ENCODE data around the gene SDK1. TPM values are rescaled to one million over a fixed set of nuclear protein-coding genes. Genes with fewer than 3 reads are reported as not detected.

SDK1 gene
- total and polyA plus RNA-seq, 2 donors (not counting 3 experiments of a cell fraction or from before 2014, with no cell fraction given), result 1.6 to 3.9 TPM

DNA sequence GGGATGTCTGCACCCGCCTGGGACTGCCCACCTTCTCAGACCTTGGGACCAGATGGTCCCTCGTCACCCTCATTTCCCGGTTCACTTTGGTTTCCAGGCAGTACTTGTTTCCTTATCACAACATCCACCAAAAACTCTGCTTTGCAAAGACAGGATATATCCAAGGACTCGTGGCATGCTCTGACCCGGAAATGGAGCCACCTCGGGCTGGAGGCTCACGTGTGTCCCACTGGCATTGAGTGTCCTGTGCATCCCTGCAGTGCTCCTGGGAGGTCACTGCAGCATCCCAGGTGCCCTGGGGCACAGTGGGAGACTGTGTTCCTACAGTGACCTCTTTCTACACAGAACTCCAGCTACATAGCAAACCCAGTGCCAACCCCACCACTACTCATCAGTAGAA, 769.2 kb downstream of the SDK1 start:
- ChIA-PET POLR2A (no interaction called here), CTCF (no interaction called here)
- no peaks in the 10 kb centered on the region for H3K36me3 ChIP-seq (ENCODE audit: control insufficient read depth in 2 of 2, extremely low read depth in 1 of 2, insufficient read depth in 2 of 2, low read length in 2 of 2)
- no peak overlapping the region for H2AFZ ChIP-seq (ENCODE audit: low read depth, low read length)
- no peak overlapping the region for H3K27ac ChIP-seq (ENCODE audit: insufficient read depth, low read depth, low read length)
- no peak overlapping the region for H3K4me2 ChIP-seq (ENCODE audit: insufficient read depth, low read length)
- H3K79me2 ChIP-seq (ENCODE audit: control insufficient read depth, insufficient read depth, low read length), result no peaks in the 10 kb centered on the region
- no peaks in the 10 kb centered on the region for H4K20me1 ChIP-seq (replicated peaks; ENCODE audit: control insufficient read depth, extremely low read depth, insufficient read depth, low read length)
- DNase-seq (ENCODE audit: low read depth, low spot score) (no peak), FAIRE-seq (no peak)
- H3K27me3 ChIP-seq (ENCODE audit: control insufficient read depth in 2 of 2, insufficient read depth in 2 of 2, low read length in 2 of 2), result no peaks in the 10 kb centered on the region
- H3K4me3 ChIP-seq (replicated peaks in 1 of 3; ENCODE audit: insufficient read depth in 1 of 3, low read depth in 1 of 3, low read length in 3 of 3), result no peak overlapping the region
- intact Hi-C loops (cut with micrococcal nuclease) (no loop called here), dilution Hi-C loops (cut with MboI; ENCODE audit: extremely low pct_ligation_motif_present, low sequenced_read_pairs) (no loop called here)
- no peaks in the 10 kb centered on the region for H3K9me1 ChIP-seq (replicated peaks; ENCODE audit: control insufficient read depth, extremely low read depth, insufficient read depth, low read length)
- no peak overlapping the region for H3K9ac ChIP-seq (replicated peaks; ENCODE audit: extremely low read depth, insufficient read depth, low read length)
- TF ChIP-seq MYC (IDR thresholded peaks at IDR 0.05; ENCODE audit: low read depth, low read length) (no peak), FOS (IDR thresholded peaks at IDR 0.05; ENCODE audit: borderline replicate concordance, insufficient read depth, low read length) (no peak), EZH2 (IDR thresholded peaks at IDR 0.05; ENCODE audit: borderline replicate concordance, low read depth, low read length, severe bottlenecking) (no peak)
- no TSS peak for BruUV-seq (replicated peaks)
- H3K4me1 ChIP-seq (ENCODE audit: control insufficient read depth, extremely low read depth, insufficient read depth, low read length), result no peaks in the 10 kb centered on the region
- no peaks in the 10 kb centered on the region for H3K9me3 ChIP-seq (replicated peaks; ENCODE audit: control insufficient read depth, insufficient read depth, low read length)

DNA sequence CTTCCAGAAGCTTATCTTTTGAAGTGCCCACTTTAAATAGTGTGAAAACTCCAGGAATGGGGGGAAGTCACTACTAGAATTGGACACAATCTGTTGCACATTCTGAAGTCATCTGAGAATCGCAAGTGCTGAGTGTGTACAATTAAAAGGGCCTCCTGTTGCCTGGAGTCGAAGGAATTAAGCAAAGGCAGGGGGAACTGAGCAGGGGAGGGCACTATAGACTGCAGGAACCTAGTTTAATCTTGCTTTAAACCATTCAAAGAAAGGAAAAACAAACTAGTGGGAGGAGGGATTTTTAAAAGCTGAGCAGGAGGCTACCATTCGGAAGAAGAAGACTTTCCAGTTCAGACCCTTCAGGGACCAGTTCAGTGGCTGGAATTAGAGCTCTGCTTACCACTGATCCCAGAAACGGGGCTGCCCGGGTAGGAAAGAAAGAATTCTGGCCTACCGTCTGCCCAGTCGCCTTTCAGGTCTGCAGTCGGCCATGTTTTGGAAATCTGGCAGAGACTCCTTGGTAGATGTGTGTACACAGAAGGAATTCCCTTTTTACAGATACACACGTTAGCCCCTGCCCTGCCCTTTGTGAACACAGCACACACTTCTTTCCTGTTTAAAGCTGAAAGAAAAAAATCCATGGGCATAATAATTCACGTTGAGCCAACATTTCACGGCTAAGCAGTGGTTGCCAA, 770.5 kb downstream of the SDK1 start:
- H3K36me3 ChIP-seq (ENCODE audit: control insufficient read depth in 2 of 2, extremely low read depth in 1 of 2, insufficient read depth in 2 of 2, low read length in 2 of 2), result no peaks in the 10 kb centered on the region
- intact Hi-C loops (cut with micrococcal nuclease), result no loop called here
- TF ChIP-seq, protein P1, sequence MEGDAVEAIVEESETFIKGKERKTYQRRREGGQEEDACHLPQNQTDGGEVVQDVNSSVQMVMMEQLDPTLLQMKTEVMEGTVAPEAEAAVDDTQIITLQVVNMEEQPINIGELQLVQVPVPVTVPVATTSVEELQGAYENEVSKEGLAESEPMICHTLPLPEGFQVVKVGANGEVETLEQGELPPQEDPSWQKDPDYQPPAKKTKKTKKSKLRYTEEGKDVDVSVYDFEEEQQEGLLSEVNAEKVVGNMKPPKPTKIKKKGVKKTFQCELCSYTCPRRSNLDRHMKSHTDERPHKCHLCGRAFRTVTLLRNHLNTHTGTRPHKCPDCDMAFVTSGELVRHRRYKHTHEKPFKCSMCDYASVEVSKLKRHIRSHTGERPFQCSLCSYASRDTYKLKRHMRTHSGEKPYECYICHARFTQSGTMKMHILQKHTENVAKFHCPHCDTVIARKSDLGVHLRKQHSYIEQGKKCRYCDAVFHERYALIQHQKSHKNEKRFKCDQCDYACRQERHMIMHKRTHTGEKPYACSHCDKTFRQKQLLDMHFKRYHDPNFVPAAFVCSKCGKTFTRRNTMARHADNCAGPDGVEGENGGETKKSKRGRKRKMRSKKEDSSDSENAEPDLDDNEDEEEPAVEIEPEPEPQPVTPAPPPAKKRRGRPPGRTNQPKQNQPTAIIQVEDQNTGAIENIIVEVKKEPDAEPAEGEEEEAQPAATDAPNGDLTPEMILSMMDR (IDR thresholded peaks at IDR 0.05; ENCODE audit: extremely low read depth in 1 of 2, insufficient read depth in 1 of 2, low read depth in 1 of 2, low read length in 2 of 2), result no peak
- no peak for TF ChIP-seq GATA2 (IDR thresholded peaks at IDR 0.05; ENCODE audit: insufficient read depth, insufficient read length, low read depth, low read length)
- DNase-seq (ENCODE audit: low read depth, low spot score), result no peak
- FAIRE-seq, result no peak
- no peak overlapping the region for H3K4me2 ChIP-seq (ENCODE audit: insufficient read depth, low read length)
- H3K9me3 ChIP-seq (replicated peaks; ENCODE audit: control insufficient read depth, insufficient read depth, low read length), result no peaks in the 10 kb centered on the region
- no peaks in the 10 kb centered on the region for H4K20me1 ChIP-seq (replicated peaks; ENCODE audit: control insufficient read depth, extremely low read depth, insufficient read depth, low read length)
- H3K27me3 ChIP-seq (ENCODE audit: control insufficient read depth in 2 of 2, insufficient read depth in 2 of 2, low read length in 2 of 2), result no peaks in the 10 kb centered on the region
- H3K4me3 ChIP-seq (replicated peaks in 1 of 3; ENCODE audit: insufficient read depth in 1 of 3, low read depth in 1 of 3, low read length in 3 of 3), result no peak overlapping the region
- dilution Hi-C loops (cut with MboI; ENCODE audit: extremely low pct_ligation_motif_present, low sequenced_read_pairs), result no loop called here
- no peaks in the 10 kb centered on the region for H3K4me1 ChIP-seq (ENCODE audit: control insufficient read depth, extremely low read depth, insufficient read depth, low read length)
- no peaks in the 10 kb centered on the region for H3K9me1 ChIP-seq (replicated peaks; ENCODE audit: control insufficient read depth, extremely low read depth, insufficient read depth, low read length)
- no TSS peak for BruUV-seq (replicated peaks)
- ChIA-PET POLR2A (no interaction called here), CTCF (no interaction called here)
- no peaks in the 10 kb centered on the region for H3K79me2 ChIP-seq (ENCODE audit: control insufficient read depth, insufficient read depth, low read length)
- no peak overlapping the region for H3K9ac ChIP-seq (replicated peaks; ENCODE audit: extremely low read depth, insufficient read depth, low read length)
- H3K27ac ChIP-seq (ENCODE audit: insufficient read depth, low read depth, low read length), result no peak overlapping the region
- no peak overlapping the region for H2AFZ ChIP-seq (ENCODE audit: low read depth, low read length)

All from endothelial cell of umbilical vein (primary cell).